Measurements from ENCODE around the gene NHS.
A peak's percentile ranks its signal among the peaks of the same experiment; 100 is the strongest.

Gene NHS

GRCh38 chrX:17456526-17456925 lies 81.5 kb downstream of the NHS start:
- DNase-seq = peak; percentile 58

- peak; percentile 63 for DNase-seq
These were observed 84.1 kb downstream of the NHS start for GRCh38 chrX:17459008-17459611.

GRCh38 chrX:17459661-17460060 lies 84.7 kb downstream of the NHS start:
- no peak for DNase-seq

GRCh38 chrX:17462881-17463280 lies 87.9 kb downstream of the NHS start:
- no peak for DNase-seq

DNA sequence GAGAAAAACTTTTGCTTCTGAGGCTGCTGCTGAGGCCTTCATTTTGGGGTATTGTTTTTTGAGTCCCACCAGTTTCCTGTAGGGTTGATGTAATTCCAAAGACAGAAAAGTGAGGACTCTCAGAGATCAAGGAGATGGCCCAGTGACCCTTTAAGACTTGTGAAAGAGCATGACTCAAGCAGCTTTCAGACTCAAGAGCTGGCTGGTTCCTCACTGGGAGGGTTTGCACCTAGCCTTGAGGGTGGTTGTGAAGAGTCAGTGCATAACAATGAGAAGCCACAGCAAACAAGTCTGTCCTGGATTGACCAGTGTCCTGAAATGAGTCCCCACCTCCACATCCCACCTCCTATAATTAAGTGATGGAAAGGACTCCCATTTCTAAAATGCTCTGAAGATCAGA lies 89.2 kb downstream of the NHS start:
- DNase-seq = no peak

GRCh38 chrX:17465201-17465600 lies 90.2 kb downstream of the NHS start:
- no peak for DNase-seq

- no peak for DNase-seq
These were observed 90.8 kb downstream of the NHS start for GRCh38 chrX:17465802-17466201.

DNA sequence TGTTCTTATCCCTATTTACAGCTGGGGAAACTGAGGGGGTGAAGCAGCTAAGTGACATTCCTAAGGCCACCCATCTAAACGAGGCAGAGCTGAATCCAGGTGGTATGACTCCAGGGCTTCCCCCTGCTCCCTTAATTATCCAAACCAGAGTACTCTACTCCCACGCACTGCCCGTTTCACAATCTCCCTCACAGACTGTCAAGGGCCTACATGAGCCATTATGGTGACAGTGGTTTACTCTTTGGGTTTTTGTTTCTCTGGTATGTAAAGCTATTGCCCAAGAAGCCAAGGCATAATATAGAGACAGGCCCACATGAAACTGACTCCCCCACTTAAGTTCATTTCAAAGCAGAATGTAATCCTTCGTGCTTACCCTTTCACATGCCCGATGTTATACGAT lies 95.1 kb downstream of the NHS start:
- DNase-seq = no peak

GRCh38 chrX:17471121-17471520 lies 96.1 kb downstream of the NHS start:
- no peak for DNase-seq

DNA sequence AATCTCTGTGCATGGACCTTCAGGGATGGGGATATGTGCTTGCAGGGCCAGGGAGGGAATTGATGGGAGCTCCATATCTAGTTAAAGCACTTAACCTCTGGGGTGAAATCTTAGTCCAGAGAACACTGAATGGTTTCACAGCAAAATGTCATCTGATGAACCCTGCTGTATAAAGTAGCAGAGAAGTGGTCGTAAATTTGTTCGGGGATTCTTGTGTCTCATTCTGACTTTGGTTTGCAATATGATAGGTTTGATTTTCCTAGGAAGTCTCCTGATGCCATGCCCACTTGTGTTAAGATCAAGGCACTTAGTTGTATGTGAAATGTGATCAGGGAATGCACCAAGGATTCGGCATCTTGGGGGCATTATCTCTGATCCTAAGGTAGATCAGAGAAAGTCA lies 96.9 kb downstream of the NHS start:
- DNase-seq = no peak

DNA sequence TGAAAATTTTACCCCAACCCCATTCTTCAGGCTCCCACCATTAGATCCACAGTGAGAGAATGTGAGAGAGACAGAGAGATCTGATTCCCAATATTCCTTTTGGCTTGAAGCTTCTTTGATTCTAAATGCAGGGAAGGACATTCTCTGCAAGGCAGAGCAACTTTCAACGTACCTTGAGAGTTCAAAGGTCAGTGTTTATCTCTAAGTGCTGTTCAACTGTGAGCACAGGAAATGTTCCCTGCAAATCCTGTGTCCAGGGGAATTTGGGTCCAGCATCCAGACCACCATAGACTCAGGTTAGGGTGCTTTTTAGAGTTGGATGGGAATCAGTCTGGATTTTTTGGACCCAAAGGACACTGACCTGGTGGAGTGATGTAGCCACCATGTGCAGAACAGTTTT lies 97.4 kb downstream of the NHS start:
- no peak for DNase-seq

DNA sequence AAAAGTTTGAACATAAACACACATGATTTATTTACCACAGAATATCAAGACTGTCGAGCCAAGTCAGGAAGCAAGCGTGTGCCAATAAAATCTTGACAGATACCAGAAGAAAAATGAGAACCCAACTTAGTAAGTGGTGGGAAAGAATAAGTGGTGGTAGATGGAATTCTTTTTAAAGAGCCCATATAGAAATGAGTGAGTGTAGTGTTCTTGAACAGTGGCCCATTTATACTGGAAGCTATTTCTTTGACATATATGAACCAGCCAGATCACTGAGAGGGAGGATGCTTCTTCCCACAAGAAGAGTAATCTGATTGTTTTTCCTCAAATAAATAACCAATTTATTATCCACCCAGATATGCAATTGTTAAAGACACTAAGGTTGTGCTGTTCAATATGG lies 98.0 kb downstream of the NHS start:
- DNase-seq = no peak

DNA sequence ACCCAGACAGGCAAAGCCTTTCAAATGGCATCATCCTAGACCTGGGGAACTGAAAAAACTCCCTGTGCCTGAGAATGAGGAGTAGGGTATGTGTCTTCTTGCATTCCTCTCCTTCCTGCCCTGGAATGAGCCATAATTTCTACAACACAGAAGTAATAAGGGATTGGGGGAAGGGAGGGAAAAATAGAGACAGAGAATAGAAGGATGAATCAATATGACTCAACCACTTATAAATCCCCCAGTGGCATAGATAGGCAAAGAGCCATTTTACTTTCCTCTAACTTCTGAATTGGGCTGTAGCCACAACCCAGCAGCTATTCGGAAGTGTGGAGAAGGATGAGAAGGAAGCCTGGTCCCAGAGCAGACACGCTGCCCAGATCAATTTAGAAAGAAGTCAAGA lies 99.9 kb downstream of the NHS start:
- no peak for DNase-seq

DNA sequence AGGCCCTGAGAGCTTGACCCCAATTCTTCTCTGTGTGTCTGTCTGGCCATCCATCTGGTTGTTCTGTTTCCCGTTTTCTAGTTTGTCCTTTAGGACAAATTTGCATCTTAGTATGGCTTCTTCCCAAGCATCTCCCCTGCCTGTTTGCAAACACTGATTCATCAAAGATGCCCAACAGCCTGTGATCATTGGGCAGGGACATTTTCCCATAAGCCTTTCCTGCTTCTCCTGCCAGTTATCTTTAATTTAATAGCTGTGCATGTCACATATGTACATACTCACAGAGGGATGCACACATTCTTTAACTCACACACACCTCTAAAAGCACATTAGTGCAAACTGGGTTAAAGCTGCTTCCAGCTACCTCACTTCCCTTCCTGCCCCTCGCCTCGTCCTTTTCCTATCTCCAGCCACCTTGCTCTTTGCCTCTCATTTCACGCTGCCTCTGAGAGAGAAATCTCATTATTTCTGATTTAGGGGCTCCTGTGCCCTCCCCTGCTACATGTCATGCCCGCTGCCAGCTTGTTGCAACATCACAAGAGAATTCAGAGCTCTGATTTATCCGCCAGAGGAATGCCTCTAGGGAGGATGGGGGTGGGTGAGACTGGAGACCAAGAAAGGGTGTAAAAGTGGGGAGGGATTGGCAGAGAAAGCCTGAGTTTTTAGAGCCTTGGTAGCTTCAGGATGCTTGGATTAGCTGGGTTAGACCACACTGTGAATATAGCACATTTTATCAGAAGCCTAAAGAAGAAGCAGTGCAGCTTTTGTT lies 100.6 kb downstream of the NHS start:
- no peak for DNase-seq

- no peak for DNase-seq
These were observed 101.4 kb downstream of the NHS start for GRCh38 chrX:17476411-17476810.

- no peak for DNase-seq
These were observed 106.1 kb downstream of the NHS start for GRCh38 chrX:17481086-17481485.

DNA sequence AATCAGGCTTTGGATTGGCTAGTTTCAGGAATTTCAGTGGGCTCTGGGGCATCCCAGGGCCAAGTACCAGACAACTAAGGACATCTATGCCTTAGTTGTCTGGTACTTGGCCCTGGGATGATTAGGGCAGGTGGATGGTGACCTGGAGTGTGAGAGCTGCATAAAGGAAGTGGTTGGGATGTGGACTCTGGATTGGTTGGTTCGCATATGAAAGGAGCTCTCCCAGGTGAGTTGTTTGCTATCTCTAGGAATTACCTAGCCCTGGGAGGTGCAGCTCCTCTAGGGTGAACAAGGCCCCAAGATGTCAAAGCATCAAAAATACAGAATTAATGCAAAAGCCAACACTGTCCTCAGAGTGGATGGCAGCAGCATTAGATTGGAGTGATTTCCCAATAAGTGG lies 109.6 kb downstream of the NHS start:
- DNase-seq = no peak

DNA sequence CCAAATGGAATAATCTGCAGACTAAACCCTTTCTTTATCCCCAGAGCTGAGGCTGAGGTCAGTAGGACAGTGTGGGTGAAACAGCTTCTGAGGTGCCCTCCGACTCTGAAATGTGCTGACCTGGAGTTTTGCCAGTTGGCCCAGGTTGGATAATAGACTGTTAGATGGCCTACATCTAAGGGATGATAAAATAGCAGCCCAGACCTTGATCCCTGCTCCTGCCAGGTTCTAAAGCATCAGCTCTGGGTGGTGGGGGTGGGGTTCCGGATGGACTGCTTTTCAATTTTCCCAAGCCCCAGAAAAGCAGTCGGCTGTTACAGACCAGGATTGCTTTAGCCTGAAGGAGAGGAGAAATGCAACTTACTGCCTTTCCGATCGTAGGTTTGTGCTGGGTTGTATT lies 110.4 kb downstream of the NHS start:
- no peak for DNase-seq

GRCh38 chrX:17488036-17488435 lies 113.0 kb downstream of the NHS start:
- no peak for DNase-seq

GRCh38 chrX:17494216-17494615 lies 119.2 kb downstream of the NHS start:
- DNase-seq = no peak

GRCh38 chrX:17495052-17495451 lies 120.1 kb downstream of the NHS start:
- no peak for DNase-seq

GRCh38 chrX:17496407-17496806 lies 121.4 kb downstream of the NHS start:
- DNase-seq = no peak

- no peak for DNase-seq
These were observed 122.2 kb downstream of the NHS start for GRCh38 chrX:17497193-17497592.

GRCh38 chrX:17499512-17499911 lies 124.5 kb downstream of the NHS start:
- no peak for DNase-seq

DNA sequence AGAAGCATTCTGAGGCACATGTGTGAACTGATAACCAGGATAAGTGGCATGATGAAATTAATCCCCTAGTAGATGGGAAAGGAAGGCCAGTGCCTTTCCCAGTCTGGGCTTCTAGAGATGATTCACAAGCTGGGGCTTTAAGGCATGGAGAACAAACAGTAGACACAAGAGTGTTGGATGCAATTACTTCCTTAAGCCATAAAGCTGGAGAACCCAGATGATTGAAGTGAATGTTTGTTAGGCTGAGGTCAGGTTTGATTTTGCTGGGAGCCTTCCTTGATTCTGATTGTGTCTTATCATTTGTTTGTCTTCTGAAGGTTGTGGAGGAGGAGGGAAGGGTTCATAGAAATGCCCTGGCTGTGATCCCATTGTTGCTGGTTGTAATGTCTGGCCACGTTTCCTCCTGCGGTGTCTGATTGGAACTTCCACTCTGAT lies 125.2 kb downstream of the NHS start:
- no peak for DNase-seq
